Sigmoid colon (tissue), 4 donors: Measurements from ENCODE around the gene LSR.

Experiments used
- EP300 ChIP-seq, 4 donors: sonication (generic); formaldehyde crosslinking; IDR thresholded peaks; one replicate each; pipeline ENCODE4 v1.6.1; 2017; ENCODE audit warnings: antibody characterized with exemption in 4 of 4
- POLR2A ChIP-seq, 2 donors: fragments of 450-650 bp; IDR thresholded peaks; one replicate each; pipeline ENCODE4 v1.6.1; 2016; ENCODE audit warnings: antibody characterized with exemption in 2 of 2, mild to moderate bottlenecking in 2 of 2, moderate library complexity in 2 of 2

- TF ChIP-seq POLR2A (IDR thresholded peaks at IDR 0.05) (no peak), EP300 (IDR thresholded peaks at IDR 0.05) (no peak)
Observed at GRCh38 chr19:35269438-35270117, 20.8 kb downstream of the LSR start.
